ENCODE data around the gene DMD. TPM values are rescaled to one million over a fixed set of nuclear protein-coding genes. Genes with fewer than 3 reads are reported as not detected.

DMD gene
- total and polyA plus RNA-seq, 2 of the 8 experiments (the other 6 are each of a cell fraction or from before 2014, with no cell fraction given) = 4.8 to 7.4 TPM

DNA sequence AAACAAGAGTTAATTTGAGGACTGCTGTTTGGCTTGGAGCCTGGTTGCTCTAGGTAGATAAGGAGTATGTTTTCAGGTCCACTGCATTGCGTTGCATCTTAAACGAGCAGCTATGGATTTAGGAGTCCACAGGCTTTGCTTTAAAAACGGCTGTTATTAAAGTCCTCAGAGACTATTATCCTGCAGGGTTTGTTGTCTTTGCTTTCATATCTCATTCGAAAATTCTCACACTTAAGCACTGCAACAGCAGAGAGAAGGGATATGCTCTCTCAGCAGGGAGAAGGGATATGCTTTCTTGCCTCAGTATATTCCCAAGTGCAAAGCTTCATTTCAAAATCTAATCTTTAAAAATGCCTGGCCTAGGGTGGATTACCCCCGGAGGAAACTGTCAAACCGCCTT is 1694.8 kb downstream of the DMD start:
- H3K79me2 ChIP-seq (ENCODE audit: control insufficient read depth in 1 of 2, insufficient read depth in 2 of 2, low read length in 2 of 2) = no peaks in the 10 kb centered on the region
- FAIRE-seq (no peak), DNase-seq (ENCODE audit: low read depth in 1 of 2, low spot score in 2 of 2) (no peak)
- H3K36me3 ChIP-seq (ENCODE audit: control insufficient read depth in 2 of 4, insufficient read depth in 4 of 4, low read length in 3 of 4) = no peaks in the 10 kb centered on the region
- H3K27me3 ChIP-seq (replicated peaks in 1 of 4; ENCODE audit: control insufficient read depth in 3 of 4, extremely low read depth in 1 of 4, insufficient read depth in 3 of 4, low read length in 3 of 4) = no peaks in the 10 kb centered on the region
- no peak overlapping the region for H3K9ac ChIP-seq (replicated peaks in 1 of 4; ENCODE audit: extremely low read depth in 1 of 4, low read depth in 3 of 4, low read length in 3 of 4)
- no peaks in the 10 kb centered on the region for H3K4me1 ChIP-seq (replicated peaks in 1 of 4; ENCODE audit: control insufficient read depth in 3 of 4, insufficient read depth in 4 of 4, low read length in 3 of 4)
- H3K23ac ChIP-seq (ENCODE audit: insufficient read length) = no peak overlapping the region
- no peaks in the 10 kb centered on the region for H4K20me1 ChIP-seq (replicated peaks in 1 of 2; ENCODE audit: control insufficient read depth in 1 of 2, insufficient read depth in 2 of 2, low read length in 2 of 2)
- no peak overlapping the region for H3K14ac ChIP-seq (ENCODE audit: insufficient read length)
- no peak overlapping the region for H4K5ac ChIP-seq (ENCODE audit: insufficient read length, low read depth, low read length)
- ChIA-PET POLR2A (ENCODE audit: partially characterized antibody) (no interaction called here), CTCF (ENCODE audit: partially characterized antibody) (no interaction called here)
- no peak overlapping the region for H3K4me3 ChIP-seq (ENCODE audit: extremely low read depth in 1 of 4, insufficient read depth in 2 of 4, low read depth in 3 of 4, low read length in 4 of 4)
- no peak for TF ChIP-seq HDAC6 (IDR thresholded peaks at IDR 0.05; ENCODE audit: low read depth, low read length)
- TF ChIP-seq CBX8 (IDR thresholded peaks at IDR 0.05; ENCODE audit: borderline replicate concordance, low read depth, low read length) = no peak
- TF ChIP-seq TEAD4 (IDR thresholded peaks at IDR 0.05; ENCODE audit: low read depth, low read length) = no peak
- TF ChIP-seq SP1 (IDR thresholded peaks at IDR 0.05; ENCODE audit: low read depth, low read length) = no peak
- no peak for TF ChIP-seq EP300 (IDR thresholded peaks at IDR 0.05; ENCODE audit: borderline replicate concordance in 1 of 2, low read depth in 2 of 2, low read length in 2 of 2)
- TF ChIP-seq TBP (IDR thresholded peaks at IDR 0.05; ENCODE audit: low read depth, low read length) = no peak
- no peak for TF ChIP-seq EZH2 (IDR thresholded peaks at IDR 0.05; ENCODE audit: low read depth, low read length, severe bottlenecking)
- TF ChIP-seq CREB1 (IDR thresholded peaks at IDR 0.05) = no peak
- TF ChIP-seq SIN3A (conservative IDR thresholded peaks at IDR 0.05 in 1 of 2, IDR thresholded peaks at IDR 0.05 in 1 of 2; ENCODE audit: low read depth in 1 of 2, low read length in 2 of 2) = no peak
- no peak for TF ChIP-seq POLR2AphosphoS5 (IDR thresholded peaks at IDR 0.05; ENCODE audit: low read depth, low read length)
- TF ChIP-seq TAF7 (optimal IDR thresholded peaks at IDR 0.05; ENCODE audit: borderline replicate concordance, low read depth, low read length) = no peak
- TF ChIP-seq NANOG (IDR thresholded peaks at IDR 0.05; ENCODE audit: insufficient read depth, low read depth, low read length, poor library complexity, severe bottlenecking) = no peak
- no peak for TF ChIP-seq RXRA (IDR thresholded peaks at IDR 0.05; ENCODE audit: insufficient read depth, low read depth, low read length)
- TF ChIP-seq E2F6 (IDR thresholded peaks at IDR 0.05) = no peak
- no peaks in the 10 kb centered on the region for H3K23me2 ChIP-seq (ENCODE audit: low read depth, low read length)
- WGBS, 2 experiments (ENCODE audit: extremely low coverage in 1 of 2, insufficient coverage in 1 of 2, insufficient read length in 1 of 2, insufficient replicate concordance in 2 of 2, low coverage in 1 of 2, low lambda C conversion rate in 2 of 2, missing lambda C conversion rate in 1 of 2) = 100% methylated on average over 4 of the region's 6 CpGs; no CpG with 5 or more reads in 1 of the 2 experiments
- H2AFZ ChIP-seq (ENCODE audit: low read length) = no peak overlapping the region
- H3K56ac ChIP-seq (replicated peaks; ENCODE audit: insufficient read length, low read depth, low read length) = no peak overlapping the region
- H3K4me2 ChIP-seq (ENCODE audit: insufficient read depth in 1 of 2, low read depth in 2 of 2, low read length in 2 of 2) = no peak overlapping the region
- no peak overlapping the region for H3K27ac ChIP-seq (ENCODE audit: low read depth, low read length)
- no peak overlapping the region for H2BK15ac ChIP-seq (ENCODE audit: low read length)
- H2BK20ac ChIP-seq (ENCODE audit: low read length) = no peak overlapping the region
- no peak overlapping the region for H2AK5ac ChIP-seq (ENCODE audit: low read depth, low read length)
- H4K91ac ChIP-seq (replicated peaks; ENCODE audit: insufficient read length, low read length) = no peak overlapping the region
- H2BK12ac ChIP-seq (ENCODE audit: low read depth, low read length) = no peak overlapping the region
- H3K4ac ChIP-seq (replicated peaks; ENCODE audit: insufficient read length, low read depth, low read length) = no peak overlapping the region
- no peaks in the 10 kb centered on the region for H3K9me3 ChIP-seq (ENCODE audit: insufficient read depth in 2 of 2, low read depth in 1 of 2, low read length in 1 of 2)
- no peak overlapping the region for H2BK5ac ChIP-seq (ENCODE audit: low read depth, low read length)
- no peaks in the 10 kb centered on the region for H3K79me1 ChIP-seq (ENCODE audit: low read depth, low read length)
- H4K8ac ChIP-seq (ENCODE audit: extremely low read depth, insufficient read depth, low read length) = no peak overlapping the region
- no peak overlapping the region for H2BK120ac ChIP-seq (replicated peaks; ENCODE audit: low read depth, low read length)
- no peak overlapping the region for H3K18ac ChIP-seq (ENCODE audit: extremely low read depth, low read length)

Data from H1 (cell line).